Left lung (tissue), 10 donors: ENCODE data around the gene GPX1. TPM values are rescaled to one million over a fixed set of nuclear protein-coding genes. Genes with fewer than 3 reads are reported as not detected.
A peak's percentile ranks its signal among the peaks of the same experiment; 100 is the strongest.

Source experiments
- ATAC-seq: fragments of 200-7000 bp; cut with Tn5 transposase; one replicate; pipeline ENCODE4 v1.9.1; 2020; ENCODE audit warnings: moderate library complexity
- DNase-seq, 4 donors: peaks; one replicate each; pipeline ENCODE4 v3.0.0-alpha.2; 2013 to 2020
- H3K27ac ChIP-seq, 2 donors: fragments of 200-600 bp; sonication (generic) in 1 of 2; one replicate each; pipeline versions ENCODE4 v1.5.0 to v1.8.0; 2020 to 2021
- H3K27me3 ChIP-seq, 2 donors: fragments of 200-600 bp; sonication (generic) in 1 of 2; one replicate each; pipeline versions ENCODE4 v1.5.0 to v1.8.0; 2020 to 2021
- H3K36me3 ChIP-seq, 2 donors: fragments of 200-600 bp; sonication (generic) in 1 of 2; one replicate each; pipeline versions ENCODE4 v1.5.0 to v1.8.0; 2020 to 2021
- H3K4me1 ChIP-seq, 2 donors: fragments of 200-600 bp; one replicate each; pipeline ENCODE4 v1.8.0; 2021
- H3K4me3 ChIP-seq, 2 donors: fragments of 200-600 bp; sonication (generic) in 1 of 2; one replicate each; pipeline versions ENCODE4 v1.5.0 to v1.8.0; 2020 to 2021; ENCODE audit warnings: mild to moderate bottlenecking in 1 of 2
- H3K9me3 ChIP-seq, 2 donors: fragments of 200-600 bp; sonication (generic) in 1 of 2; one replicate each; pipeline versions ENCODE4 v1.5.0 to v1.8.0; 2020 to 2021
- CTCF ChIP-seq, 2 donors: fragments of 200-600 bp; sonication (generic) in 1 of 2; IDR thresholded peaks; one replicate each; pipeline versions ENCODE4 v1.5.0 to v1.8.0; 2021; ENCODE audit warnings: antibody characterized with exemption in 2 of 2
- intact Hi-C, 2 donors: fragments of 100-400 bp; cut with DNase I; formaldehyde crosslinking; loops; one replicate each; pipeline versions ENCODE4 v1.11.2 to v1.14.2; 2022
- polyA plus RNA-seq, 6 donors: library from polyadenylated mRNA; unstranded; fragments of 120-200 nt; gene quantifications; one replicate each; pipeline ENCODE4 v1.2.1, GENCODE V29; 2013; ENCODE audit not compliant: insufficient read length in 6 of 6
- total RNA-seq, 2 donors: library from RNA; stranded (reverse); fragmentation: NEBNext Ultra II Directional; extraction: Animal tissue kit (Norgen Biotek cat#: 25700); gene quantifications; one replicate each; pipeline ENCODE4 v1.2.1, GENCODE V29; 2021
- donor health status: DM: no; HTN: yes; CAD: no.
- donor health status: DM: no; HTN: no; CAD: no.

Gene GPX1
- total and polyA plus RNA-seq, 8 donors = 100 to 518 (median 145) TPM

GRCh38 chr3:49343163-49343562, 15.0 kb downstream of the GPX1 start:
- intact Hi-C loops = loop anchor here in 1 of 2 donors (5.0 kb wide), 1 partner anchor 104 kb away; no protein-coding TSS in a partner anchor
- H3K27me3 ChIP-seq = no peaks in the 10 kb centered on the region

GRCh38 chr3:49341996-49342395, 16.2 kb downstream of the GPX1 start:
- Histone ChIP-seq H3K4me1 (peaks cover 15 to 85% of the 10 kb centered on the region in 2 donors), H3K27ac (peak overlapping the region; percentile 93 to 100)
- no peak for TF ChIP-seq CTCF (IDR thresholded peaks at IDR 0.05)

More at GRCh38 chr3:49343163-49343562, 15.0 kb downstream of the GPX1 start:
- Histone ChIP-seq H3K4me3 (no peak overlapping the region), H3K4me1 (peaks cover 21 to 85% of the 10 kb centered on the region in 2 donors), H3K27ac (peak overlapping the region in 1 of 2 donors; percentile 100), H3K9me3 (no peaks in the 10 kb centered on the region), H3K36me3 (no peaks in the 10 kb centered on the region)
- no peak for ATAC-seq
- no peak for TF ChIP-seq CTCF (IDR thresholded peaks at IDR 0.05)
- no peak for DNase-seq

GRCh38 chr3:49339941-49340800, 18.0 kb downstream of the GPX1 start, which contains the start of gene USP4:
Gene USP4 (minus strand): TSS chr3:49340053. CDS start chr3:49340024, 29 bp downstream.
- H3K4me1 ChIP-seq = peaks cover 8 to 82% of the 10 kb centered on the region in 2 donors
- intact Hi-C loops = loop anchor here in 1 of 2 donors (5.0 kb wide), 1 partner anchor 107 kb away; no protein-coding TSS in a partner anchor

More at GRCh38 chr3:49341996-49342395, 16.2 kb downstream of the GPX1 start:
- peaks cover 0 to 6% of the 10 kb centered on the region in 2 donors for H3K36me3 ChIP-seq
- DNase-seq = no peak
- ATAC-seq = no peak
- H3K4me3 ChIP-seq = no peak overlapping the region
- intact Hi-C loops = loop anchor here in 1 of 2 donors (5.0 kb wide), 1 partner anchor 105 kb away; no protein-coding TSS in a partner anchor
- H3K27me3 ChIP-seq = no peaks in the 10 kb centered on the region
- no peaks in the 10 kb centered on the region for H3K9me3 ChIP-seq

GRCh38 chr3:49339581-49339940, 18.6 kb downstream of the GPX1 start:
- DNase-seq = peak in 1 of 4 donors; percentile 87
- no peaks in the 10 kb centered on the region for H3K9me3 ChIP-seq
- peaks cover 8 to 78% of the 10 kb centered on the region in 2 donors for H3K4me1 ChIP-seq
- H3K27ac ChIP-seq = peak overlapping the region; percentile 93 to 100
- no peak for TF ChIP-seq CTCF (IDR thresholded peaks at IDR 0.05)
- H3K36me3 ChIP-seq = peaks cover 0 to 30% of the 10 kb centered on the region in 2 donors
- ATAC-seq = peak; percentile 11
- peak overlapping the region; percentile 84 to 92 for H3K4me3 ChIP-seq
- intact Hi-C loops = no loop called here
- H3K27me3 ChIP-seq = no peaks in the 10 kb centered on the region

More at GRCh38 chr3:49339941-49340800, 18.0 kb downstream of the GPX1 start, which contains the start of gene USP4:
- no peaks in the 10 kb centered on the region for H3K27me3 ChIP-seq
- no peaks in the 10 kb centered on the region for H3K9me3 ChIP-seq
- DNase-seq (peak; percentile 77 to 99 (median 94)), ATAC-seq (peak; percentile 95)
- H3K27ac ChIP-seq = peak within 1 kb of the TSS; percentile 93 to 100
- H3K4me3 ChIP-seq = peak within 1 kb of the TSS; percentile 84 to 92
- peaks cover 0 to 24% of the 10 kb centered on the region in 2 donors for H3K36me3 ChIP-seq
- TF ChIP-seq CTCF (IDR thresholded peaks at IDR 0.05) = peak in 1 of 2 donors; percentile 8
